Right lobe of liver (tissue), 6 donors: ENCODE data around the gene SNCAIP. TPM values are rescaled to one million over a fixed set of nuclear protein-coding genes. Genes with fewer than 3 reads are reported as not detected.
"Not testable (repeated sequence)": the region's sequence is repeated elsewhere in the genome, so short reads cannot be mapped to it uniquely, and the experiment has no call there.

Experiments used
- ATAC-seq, 4 donors: fragments of 200-7000 bp; cut with Tn5 transposase; one replicate each; pipeline ENCODE4 v1.9.1; 2020; ENCODE audit warnings: mild to moderate bottlenecking in 4 of 4, moderate library complexity in 4 of 4
- DNase-seq, 3 donors: peaks; one replicate each; pipeline ENCODE4 v3.0.0-alpha.2; 2020
- H3K27ac ChIP-seq, 3 donors: fragments of 200-600 bp; one replicate each; pipeline ENCODE4 v1.8.0; 2022
- H3K27me3 ChIP-seq, 2 donors: fragments of 200-600 bp; one replicate each; pipeline ENCODE4 v1.8.0; 2022
- H3K36me3 ChIP-seq, 4 donors: fragments of 200-600 bp; sonication (generic) in 1 of 4; one replicate each; pipeline versions ENCODE4 v1.5.1 to v1.8.0; 2017 to 2022; ENCODE audit warnings: control low read depth in 1 of 4
- H3K4me1 ChIP-seq, 4 donors: fragments of 200-600 bp; sonication (generic) in 1 of 4; one replicate each; pipeline versions ENCODE4 v1.5.1 to v1.8.0; 2017 to 2022; ENCODE audit warnings: control low read depth in 1 of 4
- H3K4me3 ChIP-seq, 3 donors: fragments of 200-600 bp; one replicate each; pipeline ENCODE4 v1.8.0; 2022
- H3K9me3 ChIP-seq, 4 donors: fragments of 200-600 bp; sonication (generic) in 1 of 4; one replicate each; pipeline versions ENCODE4 v1.5.1 to v1.8.0; 2017 to 2022; ENCODE audit warnings: control low read depth in 1 of 4
- POLR2A ChIP-seq: fragments of 450-650 bp; IDR thresholded peaks from one replicate; pipeline ENCODE4 v1.6.1; 2017; ENCODE audit warnings: antibody characterized with exemption, mild to moderate bottlenecking
- WGBS: methylation state at CpG from one replicate; pipeline ENCODE4 v1.1.6; 2018; ENCODE audit warnings: low coverage, low lambda C conversion rate; ENCODE audit not compliant: insufficient coverage; ENCODE audit errors: missing lambda C conversion rate; 5-methylcytosine and 5-hydroxymethylcytosine counted together
- intact Hi-C, 2 donors: fragments of 100-400 bp; cut with DNase I; formaldehyde crosslinking; loops; one replicate each; pipeline versions ENCODE4 v1.11.2 to v1.14.1; 2022
- total RNA-seq, 6 experiments: library from RNA; depleted of rRNA in 2 of 6; stranded (reverse); fragments of >200 nt in 2 of 6; fragmentation: NEBNext Ultra II Directional in 3 of 6; extraction: Animal tissue kit (Norgen Biotek cat#: 25700) in 3 of 6; gene quantifications; one replicate each; pipeline versions ENCODE4 v1.1.0 to v1.2.4, GENCODE V29; 2016 to 2023
- TF ChIP-seq, protein P1 (sequence below), 4 donors: fragments of 200-600 bp in 3 of 4; fragments of 450-650 bp in 1 of 4; IDR thresholded peaks; one replicate each; pipeline versions ENCODE4 v1.5.1 to v1.8.0; 2016 to 2022; ENCODE audit warnings: antibody characterized with exemption in 4 of 4, mild to moderate bottlenecking in 2 of 4
- donor health status: DM: no; HTN: yes; CAD: no.
- donor health status: DM: no; HTN: no; CAD: no.
- donor health status: DM: no; HTN: no; CAD: no.
- donor health status: DM: no; HTN: yes; CAD: no.
- donor health status: DM: no; HTN: yes; CAD: no.

The SNCAIP gene
- total RNA-seq, 6 experiments from 2014 or later = 0.19 to 0.65 (median 0.32) TPM; not detected in 1

GRCh38 chr5:122352331-122352730 is 40.3 kb downstream of the SNCAIP start:
- Histone ChIP-seq H3K27ac (no peak overlapping the region), H3K4me3 (no peak overlapping the region), H3K36me3 (no peaks in the 10 kb centered on the region), H3K27me3 (no peaks in the 10 kb centered on the region), H3K4me1 (no peaks in the 10 kb centered on the region), H3K9me3 (no peaks in the 10 kb centered on the region)
- TF ChIP-seq, protein P1, sequence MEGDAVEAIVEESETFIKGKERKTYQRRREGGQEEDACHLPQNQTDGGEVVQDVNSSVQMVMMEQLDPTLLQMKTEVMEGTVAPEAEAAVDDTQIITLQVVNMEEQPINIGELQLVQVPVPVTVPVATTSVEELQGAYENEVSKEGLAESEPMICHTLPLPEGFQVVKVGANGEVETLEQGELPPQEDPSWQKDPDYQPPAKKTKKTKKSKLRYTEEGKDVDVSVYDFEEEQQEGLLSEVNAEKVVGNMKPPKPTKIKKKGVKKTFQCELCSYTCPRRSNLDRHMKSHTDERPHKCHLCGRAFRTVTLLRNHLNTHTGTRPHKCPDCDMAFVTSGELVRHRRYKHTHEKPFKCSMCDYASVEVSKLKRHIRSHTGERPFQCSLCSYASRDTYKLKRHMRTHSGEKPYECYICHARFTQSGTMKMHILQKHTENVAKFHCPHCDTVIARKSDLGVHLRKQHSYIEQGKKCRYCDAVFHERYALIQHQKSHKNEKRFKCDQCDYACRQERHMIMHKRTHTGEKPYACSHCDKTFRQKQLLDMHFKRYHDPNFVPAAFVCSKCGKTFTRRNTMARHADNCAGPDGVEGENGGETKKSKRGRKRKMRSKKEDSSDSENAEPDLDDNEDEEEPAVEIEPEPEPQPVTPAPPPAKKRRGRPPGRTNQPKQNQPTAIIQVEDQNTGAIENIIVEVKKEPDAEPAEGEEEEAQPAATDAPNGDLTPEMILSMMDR (IDR thresholded peaks at IDR 0.05) = no peak
- no peak for TF ChIP-seq POLR2A
- intact Hi-C loops = no loop called here
- ATAC-seq = no peak
- DNase-seq = no peak

GRCh38 chr5:122353361-122353760 is 41.3 kb downstream of the SNCAIP start:
- H3K4me3 ChIP-seq, H3K27ac ChIP-seq, H3K36me3 ChIP-seq, intact Hi-C loops, H3K9me3 ChIP-seq, DNase-seq, H3K27me3 ChIP-seq, ATAC-seq, H3K4me1 ChIP-seq: not testable (repeated sequence)
- 72% methylated on average over 3 of the region's 3 CpGs for WGBS

GRCh38 chr5:122354293-122354692 is 42.3 kb downstream of the SNCAIP start:
- Histone ChIP-seq H3K27me3 (no peaks in the 10 kb centered on the region), H3K4me1 (no peaks in the 10 kb centered on the region), H3K36me3 (no peaks in the 10 kb centered on the region), H3K9me3 (no peaks in the 10 kb centered on the region), H3K4me3 (no peak overlapping the region), H3K27ac (no peak overlapping the region)
- intact Hi-C loops = no loop called here
- DNase-seq (no peak), ATAC-seq (no peak)
- no peak for TF ChIP-seq POLR2A
- TF ChIP-seq, protein P1 (IDR thresholded peaks at IDR 0.05) = no peak
- 51% methylated on average over 3 of the region's 3 CpGs for WGBS

DNA sequence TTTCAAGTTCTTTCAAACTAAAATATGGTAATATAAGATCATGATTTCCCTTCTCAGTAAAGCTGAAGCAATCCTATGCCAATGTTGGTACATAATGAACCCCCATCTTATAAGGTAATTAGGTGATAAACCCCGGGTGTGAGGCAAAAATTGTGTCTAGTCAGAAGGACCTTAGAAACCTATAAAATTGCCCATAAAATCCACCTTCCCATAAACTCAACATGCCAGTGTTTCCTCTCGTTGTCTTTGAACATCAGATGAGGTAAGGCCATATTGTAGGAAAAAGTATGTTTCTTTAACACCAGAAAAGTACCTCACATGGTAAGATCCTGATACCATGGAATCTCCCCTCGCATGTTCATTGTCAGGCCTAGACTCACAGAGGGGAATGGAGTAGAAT is 43.3 kb downstream of the SNCAIP start:
- DNase-seq (no peak), ATAC-seq (no peak)
- intact Hi-C loops = no loop called here
- Histone ChIP-seq H3K27ac (no peak overlapping the region), H3K36me3 (no peaks in the 10 kb centered on the region), H3K9me3 (no peaks in the 10 kb centered on the region), H3K4me1 (no peaks in the 10 kb centered on the region), H3K4me3 (no peak overlapping the region), H3K27me3 (no peaks in the 10 kb centered on the region)
- WGBS = 61% methylated on average over 3 of the region's 3 CpGs
- TF ChIP-seq, protein P1 (IDR thresholded peaks at IDR 0.05) = no peak
- no peak for TF ChIP-seq POLR2A

- DNase-seq = no peak
- ATAC-seq = no peak
- TF ChIP-seq POLR2A = no peak
- TF ChIP-seq, protein P1 (IDR thresholded peaks at IDR 0.05) = no peak
- Histone ChIP-seq H3K27me3 (no peaks in the 10 kb centered on the region), H3K36me3 (no peaks in the 10 kb centered on the region), H3K4me3 (no peak overlapping the region), H3K9me3 (no peaks in the 10 kb centered on the region), H3K27ac (no peak overlapping the region), H3K4me1 (no peaks in the 10 kb centered on the region)
- intact Hi-C loops = no loop called here
- WGBS = 62% methylated on average over 2 of the region's 2 CpGs
Observed at GRCh38 chr5:122356855-122357254, 44.8 kb downstream of the SNCAIP start.
